Right lobe of liver (tissue), 4 donors: ENCODE results near the gene TCP11L2.

Experiments
- CTCF ChIP-seq, 4 donors: fragments of 200-600 bp in 3 of 4; fragments of 450-650 bp in 1 of 4; IDR thresholded peaks; one replicate each; pipeline versions ENCODE4 v1.5.1 to v1.8.0; 2016 to 2022; ENCODE audit warnings: antibody characterized with exemption in 4 of 4, mild to moderate bottlenecking in 2 of 4
- POLR2A ChIP-seq: fragments of 450-650 bp; IDR thresholded peaks from one replicate; pipeline ENCODE4 v1.6.1; 2017; ENCODE audit warnings: antibody characterized with exemption, mild to moderate bottlenecking
- donor health status: DM: no; HTN: no; CAD: no.
- donor health status: DM: no; HTN: no; CAD: no.
- donor health status: DM: no; HTN: yes; CAD: no.

- TF ChIP-seq CTCF (IDR thresholded peaks at IDR 0.05) (no peak), POLR2A (no peak)
Measured at GRCh38 chr12:106290666-106291065, 11.9 kb upstream of the TCP11L2 start.
